Measurements from ENCODE around the gene ACVR1C. TPM values are rescaled to one million over a fixed set of nuclear protein-coding genes. Genes with fewer than 3 reads are reported as not detected.
"Not testable (repeated sequence)": the region's sequence is repeated elsewhere in the genome, so short reads cannot be mapped to it uniquely, and the experiment has no call there.

The ACVR1C gene
- total RNA-seq, 1 donor from 2014 or later: 0.10 TPM

DNA sequence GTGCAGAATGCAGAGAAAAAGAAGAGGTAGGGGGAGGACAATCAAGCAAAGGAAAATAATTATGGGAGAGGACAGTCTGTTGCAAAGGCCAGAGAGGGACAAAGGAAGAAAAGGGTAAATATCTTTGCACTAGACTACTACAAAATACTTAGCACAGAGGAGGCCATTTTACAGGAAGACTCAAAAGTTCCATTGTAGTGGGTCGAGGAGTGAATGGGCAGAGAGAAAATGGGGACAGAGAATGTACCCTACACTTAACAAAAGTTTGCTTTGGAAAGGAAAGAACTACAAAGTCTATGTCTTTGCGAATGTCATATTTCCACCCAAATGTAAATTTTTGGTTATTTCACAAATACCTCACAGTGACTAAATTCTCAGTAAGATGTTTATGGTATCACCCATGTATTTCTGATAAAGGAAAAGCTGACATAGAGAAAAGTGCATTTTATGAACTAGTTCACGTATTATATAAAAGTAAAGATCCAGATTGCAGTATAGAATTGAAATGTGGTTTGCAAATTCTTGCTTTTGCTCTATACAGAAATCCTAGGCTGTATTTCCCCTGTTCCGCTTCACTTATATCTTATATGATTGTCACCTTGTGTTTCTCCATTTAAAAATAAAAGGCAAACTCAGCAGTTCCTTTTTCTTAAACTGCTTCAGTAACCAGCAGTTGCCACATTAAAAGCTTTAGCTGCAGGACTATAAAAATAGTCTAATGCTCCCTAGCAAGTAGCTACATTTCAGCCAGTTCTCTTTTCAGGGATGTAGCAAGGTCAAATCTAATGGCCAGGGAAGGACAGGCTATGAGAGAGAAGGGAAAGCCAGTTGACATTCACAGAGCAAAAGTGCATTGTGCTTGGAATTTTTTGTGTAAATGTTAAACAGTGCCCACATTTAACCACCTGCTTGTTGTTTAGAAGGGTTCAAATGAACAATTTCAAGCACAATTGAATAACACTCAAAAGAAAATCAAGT, 105.1 kb downstream of the ACVR1C start:
- TF ChIP-seq, protein P1, sequence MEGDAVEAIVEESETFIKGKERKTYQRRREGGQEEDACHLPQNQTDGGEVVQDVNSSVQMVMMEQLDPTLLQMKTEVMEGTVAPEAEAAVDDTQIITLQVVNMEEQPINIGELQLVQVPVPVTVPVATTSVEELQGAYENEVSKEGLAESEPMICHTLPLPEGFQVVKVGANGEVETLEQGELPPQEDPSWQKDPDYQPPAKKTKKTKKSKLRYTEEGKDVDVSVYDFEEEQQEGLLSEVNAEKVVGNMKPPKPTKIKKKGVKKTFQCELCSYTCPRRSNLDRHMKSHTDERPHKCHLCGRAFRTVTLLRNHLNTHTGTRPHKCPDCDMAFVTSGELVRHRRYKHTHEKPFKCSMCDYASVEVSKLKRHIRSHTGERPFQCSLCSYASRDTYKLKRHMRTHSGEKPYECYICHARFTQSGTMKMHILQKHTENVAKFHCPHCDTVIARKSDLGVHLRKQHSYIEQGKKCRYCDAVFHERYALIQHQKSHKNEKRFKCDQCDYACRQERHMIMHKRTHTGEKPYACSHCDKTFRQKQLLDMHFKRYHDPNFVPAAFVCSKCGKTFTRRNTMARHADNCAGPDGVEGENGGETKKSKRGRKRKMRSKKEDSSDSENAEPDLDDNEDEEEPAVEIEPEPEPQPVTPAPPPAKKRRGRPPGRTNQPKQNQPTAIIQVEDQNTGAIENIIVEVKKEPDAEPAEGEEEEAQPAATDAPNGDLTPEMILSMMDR (IDR thresholded peaks at IDR 0.05; ENCODE audit: unreplicated experiment): no peak
- DNase-seq (ENCODE audit: low spot score): no peak
- Mint-ChIP-seq H3K36me3 (ENCODE audit: low read depth, unreplicated experiment) (no peaks in the 10 kb centered on the region), H3K27me3 (ENCODE audit: unreplicated experiment) (peaks cover 1% of the 10 kb centered on the region), H3K27ac (ENCODE audit: unreplicated experiment) (no peak overlapping the region), H3K9me3 (ENCODE audit: unreplicated experiment) (no peaks in the 10 kb centered on the region), H3K4me1 (ENCODE audit: unreplicated experiment) (no peaks in the 10 kb centered on the region), H3K4me3 (ENCODE audit: unreplicated experiment) (no peak overlapping the region)

DNA sequence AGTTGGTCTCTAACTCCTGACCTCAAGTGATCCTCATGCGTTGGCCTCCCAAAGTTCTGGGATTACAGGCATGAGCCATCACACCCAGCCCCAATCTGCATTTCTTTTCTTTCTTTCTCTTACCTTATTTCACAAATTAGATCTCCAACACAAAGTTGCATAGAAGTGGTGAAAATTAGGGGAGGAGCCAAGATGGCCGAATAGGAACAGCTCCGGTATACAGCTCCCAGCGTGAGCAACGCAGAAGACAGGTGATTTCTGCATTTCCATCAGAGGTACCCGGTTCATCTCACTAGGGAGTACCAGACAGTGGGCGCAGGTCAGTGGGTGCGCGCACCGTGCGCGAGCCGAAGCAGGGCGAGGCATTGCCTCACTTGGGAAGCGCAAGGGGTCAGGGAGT, 113.7 kb downstream of the ACVR1C start:
- not testable (repeated sequence) for H3K4me1 Mint-ChIP-seq (ENCODE audit: unreplicated experiment); H3K4me3 Mint-ChIP-seq (ENCODE audit: unreplicated experiment); H3K9me3 Mint-ChIP-seq (ENCODE audit: unreplicated experiment); H3K27me3 Mint-ChIP-seq (ENCODE audit: unreplicated experiment); H3K27ac Mint-ChIP-seq (ENCODE audit: unreplicated experiment); H3K36me3 Mint-ChIP-seq (ENCODE audit: low read depth, unreplicated experiment); DNase-seq (ENCODE audit: low spot score)

DNA sequence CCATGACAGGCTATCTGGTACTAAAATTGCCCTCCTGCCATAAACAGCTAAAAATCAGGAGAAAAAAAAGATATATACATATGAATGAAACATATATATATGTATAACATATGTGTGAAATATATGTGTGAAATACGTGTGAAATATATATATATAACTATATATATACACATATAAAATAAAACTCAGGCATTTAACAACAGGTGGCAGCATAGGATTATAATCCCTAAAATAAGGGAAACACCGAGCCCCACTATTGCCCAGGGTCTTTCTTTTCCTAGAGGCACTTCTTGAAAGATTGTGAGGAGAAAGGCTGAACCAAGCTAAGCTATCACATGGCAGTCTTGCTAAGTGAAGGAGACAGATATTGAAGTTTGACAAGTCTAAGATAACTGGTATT, 118.9 kb downstream of the ACVR1C start:
- Mint-ChIP-seq H3K36me3 (ENCODE audit: low read depth, unreplicated experiment) (no peaks in the 10 kb centered on the region), H3K27me3 (ENCODE audit: unreplicated experiment) (no peaks in the 10 kb centered on the region), H3K4me3 (ENCODE audit: unreplicated experiment) (no peak overlapping the region), H3K27ac (ENCODE audit: unreplicated experiment) (no peak overlapping the region), H3K9me3 (ENCODE audit: unreplicated experiment) (no peaks in the 10 kb centered on the region), H3K4me1 (ENCODE audit: unreplicated experiment) (peaks cover 5% of the 10 kb centered on the region)
- TF ChIP-seq, protein P1 (IDR thresholded peaks at IDR 0.05; ENCODE audit: unreplicated experiment): no peak
- DNase-seq (ENCODE audit: low spot score): no peak

DNA sequence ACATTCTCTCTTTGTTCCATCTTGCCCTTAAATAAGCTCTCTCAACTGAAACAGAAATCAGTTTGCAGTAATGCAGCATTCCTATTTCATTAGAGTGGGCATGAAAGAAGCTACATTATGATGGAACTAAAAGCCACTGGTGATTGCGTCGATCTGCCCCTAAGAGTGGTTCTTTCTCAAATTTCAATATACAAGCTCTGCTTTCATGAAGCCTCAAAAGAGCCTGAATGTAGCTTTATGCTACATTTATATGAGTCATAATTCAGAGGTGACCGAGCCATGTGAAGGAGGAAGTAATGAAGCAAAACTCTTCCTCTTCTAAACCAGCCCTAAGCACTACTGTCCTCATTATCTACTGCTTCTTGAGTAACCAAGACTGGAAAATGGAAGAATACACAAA, 120.0 kb downstream of the ACVR1C start:
- TF ChIP-seq, protein P1 (IDR thresholded peaks at IDR 0.05; ENCODE audit: unreplicated experiment): no peak
- no peak for DNase-seq (ENCODE audit: low spot score)
- H3K4me3 Mint-ChIP-seq (ENCODE audit: unreplicated experiment): no peak overlapping the region
- peaks cover 5% of the 10 kb centered on the region for H3K4me1 Mint-ChIP-seq (ENCODE audit: unreplicated experiment)
- H3K27ac Mint-ChIP-seq (ENCODE audit: unreplicated experiment): no peak overlapping the region
- no peaks in the 10 kb centered on the region for H3K27me3 Mint-ChIP-seq (ENCODE audit: unreplicated experiment)
- H3K36me3 Mint-ChIP-seq (ENCODE audit: low read depth, unreplicated experiment): no peaks in the 10 kb centered on the region
- no peaks in the 10 kb centered on the region for H3K9me3 Mint-ChIP-seq (ENCODE audit: unreplicated experiment)

DNA sequence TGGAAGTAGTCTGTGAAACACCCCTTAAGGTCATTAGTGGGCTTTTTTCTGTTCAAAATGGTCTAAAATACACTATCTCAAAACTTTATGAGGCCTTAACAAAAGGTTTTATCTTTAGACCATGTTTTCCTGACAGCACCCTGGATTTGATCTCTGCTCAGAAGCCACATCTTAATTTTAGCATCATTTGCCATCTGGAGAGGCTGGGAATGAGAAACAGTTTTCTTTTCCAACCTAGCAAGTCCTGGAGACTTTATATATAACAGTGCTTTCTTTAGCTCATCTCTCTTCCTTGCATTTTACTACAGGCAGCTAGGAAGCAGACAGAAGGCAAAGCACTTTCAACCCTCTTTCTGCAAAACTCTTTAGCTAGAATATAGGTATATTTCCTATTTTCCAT, 122.1 kb downstream of the ACVR1C start:
- no peaks in the 10 kb centered on the region for H3K27me3 Mint-ChIP-seq (ENCODE audit: unreplicated experiment)
- peaks cover 5% of the 10 kb centered on the region for H3K4me1 Mint-ChIP-seq (ENCODE audit: unreplicated experiment)
- H3K36me3 Mint-ChIP-seq (ENCODE audit: low read depth, unreplicated experiment): no peaks in the 10 kb centered on the region
- no peak overlapping the region for H3K27ac Mint-ChIP-seq (ENCODE audit: unreplicated experiment)
- no peak for DNase-seq (ENCODE audit: low spot score)
- no peak overlapping the region for H3K4me3 Mint-ChIP-seq (ENCODE audit: unreplicated experiment)
- TF ChIP-seq, protein P1 (IDR thresholded peaks at IDR 0.05; ENCODE audit: unreplicated experiment): no peak
- H3K9me3 Mint-ChIP-seq (ENCODE audit: unreplicated experiment): no peaks in the 10 kb centered on the region
